K562 (cell line): ENCODE measurements around the gene C8A. TPM values are rescaled to one million over a fixed set of nuclear protein-coding genes. Genes with fewer than 3 reads are reported as not detected.

Experiments used
- ATAC-seq: fragments of 200-7000 bp; cut with Tn5 transposase; 3 replicates; pipeline ENCODE4 v1.9.1; 2020; ENCODE audit warnings: moderate library complexity
- BruUV-seq: library from RNA; stranded (reverse); fragments of 400-500 nt; replicated peaks from 2 replicates; lab custom pipeline; 2021; lab: Mats Ljungman, UMichigan
- CTCF ChIA-PET: fragments of 300-600 bp; formaldehyde crosslinking; extraction: SDS; loops from one replicate; lab custom pipeline; 2021; ENCODE audit warnings: low intra/inter-chr PET ratio; lab: Yijun Ruan, JAX
- POLR2A ChIA-PET: fragments of 300-600, 350-650 bp; sonication (Branson Sonifier 250); formaldehyde crosslinking; extraction: SDS; loops from one replicate; lab custom pipeline; 2021; ENCODE audit warnings: antibody characterized with exemption, inconsistent platforms; lab: Yijun Ruan, JAX
- DNase-seq, 4 experiments: peaks; one replicate each; pipeline versions ENCODE4 v3.0.0 to v3.0.0-alpha.2; 2011 to 2018; ENCODE audit warnings: low spot score in 3 of 4, mixed read lengths in 3 of 4; ENCODE audit errors: extremely low read depth in 1 of 4
- FAIRE-seq: peaks from 2 replicates; lab custom pipeline; 2011; peaks lifted over from hg19 to GRCh38; lab: Jason Lieb, UNC
- H2AFZ ChIP-seq: 2 replicates; pipeline ENCODE4 v1.6.0; 2011; ENCODE audit warnings: low read depth, low read length, control low read depth, inconsistent platforms
- H3K27ac ChIP-seq: fragments of 200-600 bp; 3 replicates; pipeline ENCODE4 v1.8.0; 2011; ENCODE audit warnings: low read depth, mild to moderate bottlenecking, control low read depth, inconsistent platforms, low read length, moderate library complexity, mixed read lengths; ENCODE audit errors: extremely low read depth
- H3K27me3 ChIP-seq, 2 experiments: fragments of 300-600 bp in 1 of 2; 2 replicates in 1 of 2; 3 replicates in 1 of 2; pipeline versions ENCODE4 v1.6.0 to v1.8.0; 2011; ENCODE audit warnings: inconsistent platforms in 2 of 2, low read length in 2 of 2, mild to moderate bottlenecking in 1 of 2, mixed read lengths in 1 of 2, moderate library complexity in 1 of 2; ENCODE audit not compliant: control insufficient read depth in 2 of 2, insufficient read depth in 2 of 2
- H3K36me3 ChIP-seq: fragments of 300-600 bp; 3 replicates; pipeline ENCODE4 v1.8.0; 2011; ENCODE audit warnings: mild to moderate bottlenecking, low read length, inconsistent platforms; ENCODE audit not compliant: control insufficient read depth, insufficient read depth
- H3K4me1 ChIP-seq, 2 experiments: fragments of 200-600 bp in 1 of 2; replicated peaks in 1 of 2; 2 replicates in 1 of 2; 3 replicates in 1 of 2; pipeline versions ENCODE4 v1.5.1 to v1.8.0; 2011; ENCODE audit warnings: inconsistent platforms in 2 of 2, low read length in 2 of 2, mild to moderate bottlenecking in 1 of 2, mixed read lengths in 1 of 2, moderate library complexity in 1 of 2; ENCODE audit not compliant: control insufficient read depth in 2 of 2, insufficient read depth in 2 of 2
- H3K4me2 ChIP-seq: 2 replicates; pipeline ENCODE4 v1.6.1; 2011; ENCODE audit warnings: low read length, control low read depth, inconsistent platforms, mixed read lengths; ENCODE audit not compliant: insufficient read depth
- H3K4me3 ChIP-seq: fragments of 200-600 bp; sonication (generic), shearing (Covaris generic); 2 replicates; pipeline ENCODE4 v1.5.1; 2016; ENCODE audit warnings: control low read depth, inconsistent platforms
- H3K79me2 ChIP-seq: fragments of 200-600 bp; 3 replicates; pipeline ENCODE4 v1.8.0; 2011; ENCODE audit warnings: low read length, inconsistent platforms; ENCODE audit not compliant: control insufficient read depth, insufficient read depth
- H3K9ac ChIP-seq, 2 experiments: 2 replicates each; pipeline versions ENCODE4 v1.6.0 to v1.6.1; 2011; ENCODE audit warnings: low read depth in 2 of 2, low read length in 2 of 2, control low read depth in 1 of 2, inconsistent platforms in 1 of 2, mild to moderate bottlenecking in 1 of 2, mixed read lengths in 1 of 2; ENCODE audit not compliant: insufficient read depth in 1 of 2
- H3K9me1 ChIP-seq: one replicate; pipeline ENCODE4 v1.6.0; 2011; ENCODE audit warnings: inconsistent platforms, mild to moderate bottlenecking, low read length, moderate library complexity; ENCODE audit not compliant: control insufficient read depth, insufficient read depth
- H3K9me3 ChIP-seq: replicated peaks from 2 replicates; pipeline ENCODE4 v1.5.1; 2011; ENCODE audit warnings: low read depth, low read length, inconsistent platforms; ENCODE audit not compliant: control insufficient read depth, insufficient read depth
- H4K20me1 ChIP-seq: replicated peaks from 2 replicates; pipeline ENCODE4 v1.6.1; 2011; ENCODE audit warnings: low read length, inconsistent platforms, mixed read lengths; ENCODE audit not compliant: control insufficient read depth, insufficient read depth
- BDP1 ChIP-seq: IDR thresholded peaks from 3 replicates; pipeline ENCODE4 v1.6.1; 2011; ENCODE audit not compliant: insufficient read length, insufficient read depth
- CHD1 ChIP-seq: fragments of 200-600 bp; sonication (generic); IDR thresholded peaks from one replicate; pipeline ENCODE4 v1.6.1; 2012; ENCODE audit warnings: mild to moderate bottlenecking, moderate library complexity, low read length, inconsistent platforms
- GATAD2A ChIP-seq: fragments of 450-650 bp; IDR thresholded peaks from 2 replicates; pipeline ENCODE4 v1.6.1; 2017
- GTF2E2 ChIP-seq: fragments of 200-800 bp; sonication (Bioruptor generic); IDR thresholded peaks from 2 replicates; pipeline ENCODE4 v1.6.1; 2016; ENCODE audit warnings: missing genetic modification characterization, missing compliant biosample characterization
- HNRNPUL1 ChIP-seq: fragments of 200-400 bp; formaldehyde crosslinking; IDR thresholded peaks from 2 replicates; pipeline ENCODE4 v1.6.1; 2017; ENCODE audit warnings: low read length
- IRF2 ChIP-seq: sonication (generic); formaldehyde crosslinking; IDR thresholded peaks from 2 replicates; pipeline ENCODE4 v1.8.1; 2022; ENCODE audit warnings: mild to moderate bottlenecking, missing genetic modification reagents
- KAT7 ChIP-seq: sonication (generic); formaldehyde crosslinking; IDR thresholded peaks from 2 replicates; pipeline ENCODE4 v1.8.0; 2022; ENCODE audit warnings: missing genetic modification reagents, mild to moderate bottlenecking, borderline replicate concordance
- MYC ChIP-seq, 2 experiments: fragments of 250-450 bp in 1 of 2; sonication (Bioruptor Pico) in 1 of 2; IDR thresholded peaks; 2 replicates each; pipeline versions ENCODE4 v1.5.1 to v1.6.1; 2012 to 2021; ENCODE audit warnings: low read depth in 2 of 2, borderline replicate concordance in 1 of 2, improper control_type of control experiment in 1 of 2, low read length in 1 of 2, mild to moderate bottlenecking in 1 of 2, moderate library complexity in 1 of 2
- POLR2A ChIP-seq: fragments of 450-650 bp; conservative IDR thresholded peaks from 2 replicates; pipeline ENCODE4 v1.6.1; 2016
- POLR2H ChIP-seq: IDR thresholded peaks from 2 replicates; pipeline ENCODE4 v1.6.1; 2016; ENCODE audit warnings: missing genetic modification characterization, low read depth, mild to moderate bottlenecking, control low read depth, missing compliant biosample characterization, moderate library complexity
- RFX7 ChIP-seq: fragments of 250-450 bp; sonication (Bioruptor Pico); IDR thresholded peaks from 2 replicates; pipeline ENCODE4 v1.5.1; 2021; ENCODE audit warnings: mild to moderate bottlenecking
- SREBF1 ChIP-seq: fragments of 150-350 bp; IDR thresholded peaks from 2 replicates; pipeline ENCODE4 v1.6.1; 2014; ENCODE audit warnings: antibody characterized with exemption, low read depth, low read length, borderline replicate concordance
- ZNF134 ChIP-seq: fragments of 250-450 bp; sonication (Bioruptor Pico); conservative IDR thresholded peaks from 2 replicates; pipeline ENCODE4 v1.4.0; 2020
- WGBS: fragments of 100-300 bp; shearing (Covaris generic); methylation state at CpG from one replicate; pipeline ENCODE4 v1.1.6; 2016; ENCODE audit warnings: low coverage, mixed read lengths; ENCODE audit not compliant: insufficient coverage; ENCODE audit errors: missing lambda C conversion rate; 5-methylcytosine and 5-hydroxymethylcytosine counted together
- in situ Hi-C: fragments of 300-500 bp; cut with MboI; formaldehyde crosslinking; loops from 4 replicates; pipeline ENCODE4 v1.15.0; 2018; ENCODE audit warnings: inconsistent platforms, mixed read lengths
- intact Hi-C: fragments of 100-400 bp; cut with micrococcal nuclease; formaldehyde crosslinking; loops from 2 replicates; pipeline ENCODE4 v1.14.2; 2022
- polyA plus RNA-seq, 8 experiments: library from polyadenylated mRNA; depleted of rRNA in 4 of 8; stranded (reverse) in 5 of 8; unstranded in 3 of 8; fragments of >200 nt; fragmentation: Nextera tagmentation in 2 of 8; fragmentation: Illumina TruSeq in 1 of 8; extraction: Ambion mirVana in 2 of 8; extraction: Trizol in 1 of 8; gene quantifications; 2 replicates each; pipeline versions ENCODE4 v1.2.1 to v1.2.3, GENCODE V29; 2011 to 2014; ENCODE audit warnings: inconsistent platforms in 1 of 8, missing spikeins in 1 of 8
- total RNA-seq, 7 experiments: library from RNA; depleted of rRNA in 6 of 7; stranded (reverse); fragments of >200 nt in 6 of 7; fragmentation: Illumina TruSeq in 2 of 7; extraction: Trizol in 2 of 7; gene quantifications; 2 replicates each; pipeline versions ENCODE4 v1.2.1 to v1.2.3, GENCODE V29; 2011 to 2021; ENCODE audit warnings: low replicate concordance in 1 of 7

The C8A gene
- total and polyA plus RNA-seq, 9 of the 15 experiments (the other 6 are each of a cell fraction or from before 2014, with no cell fraction given), result 0.09 TPM; not detected in 8

DNA sequence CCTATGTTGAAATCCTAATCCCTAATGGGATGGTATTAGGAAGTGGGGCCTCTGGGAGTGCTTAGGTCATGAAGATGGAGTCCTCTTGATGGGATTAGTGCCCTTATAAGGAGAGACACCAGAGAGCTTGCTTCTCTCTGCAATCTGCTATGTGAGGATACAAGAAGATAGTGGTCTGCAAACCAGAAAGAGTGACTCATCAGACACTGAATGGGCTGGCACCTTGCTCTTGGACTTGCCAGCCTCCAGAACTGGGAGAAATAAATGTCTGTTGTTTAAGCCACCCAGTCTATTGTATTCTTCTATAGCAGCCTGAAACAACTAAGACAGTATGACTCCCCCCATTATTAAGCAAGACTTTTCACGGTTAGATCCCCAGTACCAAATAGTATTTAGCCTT lies 67.9 kb downstream of the C8A start:
- Histone ChIP-seq H3K9me3 (no peaks in the 10 kb centered on the region), H4K20me1 (no peaks in the 10 kb centered on the region), H2AFZ (no peak overlapping the region), H3K4me1 (no peaks in the 10 kb centered on the region), H3K9me1 (no peaks in the 10 kb centered on the region), H3K27ac (no peak overlapping the region), H3K36me3 (no peaks in the 10 kb centered on the region), H3K4me3 (no peak overlapping the region), H3K9ac (no peak overlapping the region), H3K4me2 (no peak overlapping the region), H3K27me3 (no peaks in the 10 kb centered on the region), H3K79me2 (no peaks in the 10 kb centered on the region)
- TF ChIP-seq BDP1 (no peak), CHD1 (no peak), POLR2A (no peak), GTF2E2 (tag) (no peak), SREBF1 (no peak), RFX7 (CRISPR knock-in tag) (no peak), MYC (IDR thresholded peaks at IDR 0.05; ENCODE audit: low read depth, low read length) (no peak), MYC (CRISPR knock-in tag; IDR thresholded peaks at IDR 0.05; ENCODE audit: borderline replicate concordance, low read depth) (no peak), KAT7 (CRISPR knock-in tag) (no peak)
- ATAC-seq (no peak), FAIRE-seq (no peak), DNase-seq (no peak)
- 0% methylated on average over 1 of the region's 1 CpG for WGBS
- BruUV-seq, result no TSS peak
- in situ Hi-C loops, result no loop called here
- intact Hi-C loops, result no loop called here
- CTCF ChIA-PET, result no interaction called here
- POLR2A ChIA-PET, result no interaction called here

DNA sequence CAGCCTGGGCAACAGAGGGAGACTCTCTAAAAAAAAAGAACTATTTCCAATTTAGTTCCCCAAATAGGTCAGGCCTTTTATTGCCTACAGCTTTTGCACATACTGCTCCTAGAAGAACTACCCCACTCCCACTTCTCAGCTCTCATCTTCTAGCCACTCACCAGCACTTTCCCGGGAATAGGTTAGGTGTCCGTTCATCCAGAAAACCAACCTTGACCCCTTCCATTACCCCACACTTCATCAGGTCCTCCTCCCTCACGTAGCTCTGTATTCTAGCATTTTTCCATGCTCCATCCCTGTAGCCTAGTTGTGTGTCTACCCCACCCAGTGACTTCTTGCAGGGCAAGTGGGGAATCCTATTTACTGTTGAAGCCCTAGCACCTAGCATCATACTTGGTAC lies 68.6 kb downstream of the C8A start:
- Histone ChIP-seq H3K9ac (no peak overlapping the region), H3K4me1 (no peaks in the 10 kb centered on the region), H3K27me3 (no peaks in the 10 kb centered on the region), H4K20me1 (no peaks in the 10 kb centered on the region), H3K4me2 (no peak overlapping the region), H3K79me2 (no peaks in the 10 kb centered on the region), H3K36me3 (no peaks in the 10 kb centered on the region), H3K27ac (no peak overlapping the region), H3K9me1 (no peaks in the 10 kb centered on the region), H3K4me3 (no peak overlapping the region), H3K9me3 (no peaks in the 10 kb centered on the region), H2AFZ (no peak overlapping the region)
- FAIRE-seq (no peak), DNase-seq (no peak), ATAC-seq (no peak)
- CTCF ChIA-PET, result no interaction called here
- in situ Hi-C loops, result no loop called here
- TF ChIP-seq GATAD2A (no peak), IRF2 (CRISPR knock-in tag) (no peak), POLR2H (no peak), HNRNPUL1 (no peak), ZNF134 (CRISPR knock-in tag) (no peak)
- BruUV-seq, result no TSS peak
- POLR2A ChIA-PET, result no interaction called here
- 8% methylated on average over 3 of the region's 3 CpGs for WGBS
- intact Hi-C loops, result no loop called here
